H9 (cell line): Measurements from ENCODE around the gene ZNF202. TPM values are rescaled to one million over a fixed set of nuclear protein-coding genes. Genes with fewer than 3 reads are reported as not detected.

Experiments
- DNase-seq: peaks from one replicate; pipeline ENCODE4 v3.0.0-alpha.2; 2017
- H2AFZ ChIP-seq: one replicate; pipeline ENCODE4 v1.6.1; 2013; ENCODE audit warnings: mild to moderate bottlenecking, low read length, control low read depth, moderate library complexity
- H2AK5ac ChIP-seq: 2 replicates; pipeline ENCODE4 v1.6.1; 2013; ENCODE audit warnings: low read length, control low read depth, mixed read lengths; ENCODE audit not compliant: insufficient read length
- H2BK120ac ChIP-seq: one replicate; pipeline ENCODE4 v1.6.1; 2013; ENCODE audit warnings: low read depth, mild to moderate bottlenecking, low read length, control low read depth, inconsistent platforms; ENCODE audit not compliant: poor library complexity, severe bottlenecking
- H2BK12ac ChIP-seq: 2 replicates; pipeline ENCODE4 v1.6.1; 2013; ENCODE audit warnings: low read length, control low read depth, mixed read lengths, low read depth; ENCODE audit not compliant: insufficient read length
- H2BK15ac ChIP-seq: 2 replicates; pipeline ENCODE4 v1.6.1; 2013; ENCODE audit warnings: low read depth, low read length, control low read depth
- H2BK20ac ChIP-seq: one replicate; pipeline ENCODE4 v1.6.1; 2013; ENCODE audit warnings: low read depth, mild to moderate bottlenecking, low read length, control low read depth, inconsistent platforms; ENCODE audit not compliant: poor library complexity, severe bottlenecking
- H2BK5ac ChIP-seq: 2 replicates; pipeline ENCODE4 v1.6.1; 2013; ENCODE audit warnings: low read length, control low read depth, mixed read lengths; ENCODE audit not compliant: insufficient read length
- H3K14ac ChIP-seq: 2 replicates; pipeline ENCODE4 v1.6.1; 2013; ENCODE audit warnings: low read length, control low read depth; ENCODE audit not compliant: insufficient read depth
- H3K18ac ChIP-seq: 2 replicates; pipeline ENCODE4 v1.6.1; 2013; ENCODE audit warnings: low read depth, mild to moderate bottlenecking, mixed read lengths, low read length, control low read depth; ENCODE audit not compliant: insufficient read length
- H3K23ac ChIP-seq: 2 replicates; pipeline ENCODE4 v1.6.1; 2013; ENCODE audit warnings: low read length, control low read depth, mixed read lengths, low read depth; ENCODE audit not compliant: insufficient read length
- H3K23me2 ChIP-seq: 2 replicates; pipeline ENCODE4 v1.6.1; 2013; ENCODE audit warnings: low read depth, mild to moderate bottlenecking, mixed read lengths, low read length, control low read depth; ENCODE audit not compliant: insufficient read length, poor library complexity, severe bottlenecking
- H3K27ac ChIP-seq: 2 replicates; pipeline ENCODE4 v1.5.1; 2013; ENCODE audit warnings: low read length, control low read depth, mixed read lengths, low read depth; ENCODE audit not compliant: insufficient read length
- H3K27me3 ChIP-seq: 2 replicates; pipeline ENCODE4 v1.6.1; 2013; ENCODE audit warnings: low read length, control low read depth, inconsistent platforms; ENCODE audit not compliant: insufficient read depth
- H3K4ac ChIP-seq: 2 replicates; pipeline ENCODE4 v1.6.1; 2013; ENCODE audit warnings: low read depth, mild to moderate bottlenecking, control low read depth, inconsistent platforms, low read length, moderate library complexity
- H3K4me1 ChIP-seq: 2 replicates; pipeline ENCODE4 v1.6.1; 2013; ENCODE audit warnings: low read length, control low read depth, inconsistent platforms; ENCODE audit not compliant: insufficient read depth
- H3K4me2 ChIP-seq: 2 replicates; pipeline ENCODE4 v1.6.1; 2013; ENCODE audit warnings: low read length, control low read depth, mixed read lengths; ENCODE audit not compliant: insufficient read length, insufficient read depth
- H3K56ac ChIP-seq: 2 replicates; pipeline ENCODE4 v1.6.1; 2013; ENCODE audit warnings: low read depth, mild to moderate bottlenecking, mixed read lengths, low read length, control low read depth; ENCODE audit not compliant: insufficient read length
- H3K79me1 ChIP-seq: 2 replicates; pipeline ENCODE4 v1.6.1; 2013; ENCODE audit warnings: low read depth, mild to moderate bottlenecking, moderate library complexity, low read length, control low read depth, inconsistent platforms; ENCODE audit not compliant: insufficient read depth, poor library complexity, severe bottlenecking
- H3K79me2 ChIP-seq: 2 replicates; pipeline ENCODE4 v1.6.1; 2013; ENCODE audit warnings: low read length, control low read depth, inconsistent platforms; ENCODE audit not compliant: insufficient read depth
- H3K9ac ChIP-seq: 2 replicates; pipeline ENCODE4 v1.6.1; 2013; ENCODE audit warnings: low read length, control low read depth, mixed read lengths; ENCODE audit not compliant: insufficient read length; ENCODE audit errors: extremely low read depth
- H3K9me3 ChIP-seq: one replicate; pipeline ENCODE4 v1.6.1; 2013; ENCODE audit warnings: low read depth, low read length, inconsistent platforms; ENCODE audit not compliant: control insufficient read depth
- H3T11ph ChIP-seq: one replicate; pipeline ENCODE4 v1.6.1; 2013; ENCODE audit warnings: mild to moderate bottlenecking, low read length, control low read depth, inconsistent platforms
- H4K20me1 ChIP-seq: one replicate; pipeline ENCODE4 v1.6.1; 2013; ENCODE audit not compliant: control insufficient read depth, insufficient read length, insufficient read depth
- H4K5ac ChIP-seq: 2 replicates; pipeline ENCODE4 v1.6.1; 2013; ENCODE audit warnings: low read depth, mild to moderate bottlenecking, mixed read lengths, low read length, control low read depth; ENCODE audit not compliant: insufficient read length
- H4K8ac ChIP-seq: replicated peaks from 2 replicates; pipeline ENCODE4 v1.6.1; 2013; ENCODE audit warnings: low read length, control low read depth, mixed read lengths, low read depth; ENCODE audit not compliant: insufficient read length
- H4K91ac ChIP-seq: 2 replicates; pipeline ENCODE4 v1.6.1; 2013; ENCODE audit warnings: low read depth, mild to moderate bottlenecking, moderate library complexity, mixed read lengths, low read length, control low read depth; ENCODE audit not compliant: insufficient read length
- H3K27ac Mint-ChIP-seq, 3 experiments: 2 replicates in 2 of 3; 3 replicates in 1 of 3; pipeline ENCODE4 v1.8.0; 2020 to 2021; ENCODE audit warnings: mixed read lengths in 3 of 3, mild to moderate bottlenecking in 1 of 3, moderate library complexity in 1 of 3
- H3K27me3 Mint-ChIP-seq: 2 replicates; pipeline ENCODE4 v1.8.0; 2021; ENCODE audit warnings: low read depth, mild to moderate bottlenecking, moderate library complexity, mixed read lengths
- H3K36me3 Mint-ChIP-seq, 3 experiments: 2 replicates in 2 of 3; 3 replicates in 1 of 3; pipeline ENCODE4 v1.8.0; 2020 to 2021; ENCODE audit warnings: low read depth in 3 of 3, mixed read lengths in 3 of 3; ENCODE audit not compliant: insufficient read depth in 1 of 3
- H3K4me1 Mint-ChIP-seq, 2 experiments: 2 replicates each; pipeline ENCODE4 v1.8.0; 2020; ENCODE audit warnings: mixed read lengths in 2 of 2
- H3K4me3 Mint-ChIP-seq, 2 experiments: 2 replicates in 1 of 2; 3 replicates in 1 of 2; pipeline ENCODE4 v1.8.0; 2020 to 2021; ENCODE audit warnings: mild to moderate bottlenecking in 2 of 2, mixed read lengths in 2 of 2, moderate library complexity in 1 of 2
- H3K9me3 Mint-ChIP-seq, 2 experiments: 2 replicates in 1 of 2; 3 replicates in 1 of 2; pipeline ENCODE4 v1.8.0; 2020; ENCODE audit warnings: mild to moderate bottlenecking in 2 of 2, mixed read lengths in 2 of 2, moderate library complexity in 1 of 2
- CTCF ChIP-seq: fragments of 200-600 bp; sonication (generic); conservative IDR thresholded peaks from 3 replicates; pipeline ENCODE4 v1.8.0; 2021; ENCODE audit warnings: antibody characterized with exemption, mild to moderate bottlenecking
- WGBS: extraction: QIAGEN DNeasy Blood & Tissue Kit; methylation state at CpG from one replicate; pipeline ENCODE4 v1.1.7; 2013; ENCODE audit warnings: missing lambda C conversion rate, low lambda C conversion rate, mixed read lengths; ENCODE audit not compliant: insufficient read length; ENCODE audit errors: extremely low coverage; 5-methylcytosine and 5-hydroxymethylcytosine counted together
- total RNA-seq: library from RNA; stranded (reverse); gene quantifications from 2 replicates; pipeline ENCODE4 v1.2.1, GENCODE V29; 2021

ZNF202 gene
- total RNA-seq, 1 experiment from 2014 or later: 49.2 TPM

GRCh38 chr11:123773026-123773425, 31.6 kb upstream of the ZNF202 start:
- H2AK5ac ChIP-seq: no peak overlapping the region
- no peak overlapping the region for H3K14ac ChIP-seq
- no peaks in the 10 kb centered on the region for H3K9me3 ChIP-seq
- no peak overlapping the region for H4K8ac ChIP-seq
- H2AFZ ChIP-seq: no peak overlapping the region
- H2BK20ac ChIP-seq: no peak overlapping the region
- Mint-ChIP-seq H3K27ac (peak overlapping the region; percentile 22 to 99 (median 96); a peak in 4 of 7 replicates), H3K4me1 (peaks cover 52 to 61% of the 10 kb centered on the region in 2 experiments), H3K36me3 (peaks cover under 1 to 29% (median 21%) of the 10 kb centered on the region in 3 experiments), H3K4me3 (no peak overlapping the region), H3K9me3 (peaks cover 8 to 10% of the 10 kb centered on the region in 2 experiments), H3K27me3 (no peaks in the 10 kb centered on the region)
- H3K79me1 ChIP-seq: no peaks in the 10 kb centered on the region
- H3K18ac ChIP-seq: no peak overlapping the region
- peaks cover 4% of the 10 kb centered on the region; the same call in 1 of the 2 replicates for H3K4me1 ChIP-seq
- no peak overlapping the region for H3K23ac ChIP-seq
- no peak overlapping the region for H2BK120ac ChIP-seq
- no peaks in the 10 kb centered on the region for H3K23me2 ChIP-seq
- DNase-seq: no peak
- H4K5ac ChIP-seq: no peak overlapping the region
- H2BK5ac ChIP-seq: no peak overlapping the region
- H4K20me1 ChIP-seq: no peaks in the 10 kb centered on the region
- H3K4me2 ChIP-seq: no peak overlapping the region
- H3K9ac ChIP-seq: no peak overlapping the region
- no peak overlapping the region for H2BK15ac ChIP-seq
- H3T11ph ChIP-seq: no peak overlapping the region
- no peak; the same call in 2 of the 3 replicates for TF ChIP-seq CTCF
- H3K27me3 ChIP-seq: no peaks in the 10 kb centered on the region
- no peak overlapping the region for H3K56ac ChIP-seq
- no peak overlapping the region for H3K4ac ChIP-seq
- H3K79me2 ChIP-seq: no peaks in the 10 kb centered on the region
- WGBS: no CpG with 5 or more reads among the region's 2 CpGs
- H3K27ac ChIP-seq: no peak overlapping the region
- H2BK12ac ChIP-seq: no peak overlapping the region
- H4K91ac ChIP-seq: no peak overlapping the region
